A549 (cell line): Measurements from ENCODE around the gene SPATA6L. TPM values are rescaled to one million over a fixed set of nuclear protein-coding genes. Genes with fewer than 3 reads are reported as not detected.

Experiments used
- ATAC-seq, 2 experiments: fragments of 200-7000 bp in 1 of 2; fragments of >200 bp in 1 of 2; cut with Nextera tagmentation in 1 of 2; cut with Tn5 transposase in 1 of 2; 3 replicates each; pipeline versions ENCODE4 v1.8.0 to v1.9.1; 2018 to 2020; ENCODE audit warnings: mild to moderate bottlenecking in 1 of 2, moderate library complexity in 1 of 2
- CTCF ChIA-PET: fragments of 300-600 bp; sonication (Branson Sonifier 250); formaldehyde crosslinking; extraction: SDS; loops from one replicate; lab custom pipeline; 2021; ENCODE audit warnings: antibody characterized with exemption, inconsistent platforms; lab: Yijun Ruan, JAX
- POLR2A ChIA-PET: fragments of 350-600 bp; formaldehyde crosslinking; extraction: SDS; loops from one replicate; lab custom pipeline; 2021; ENCODE audit warnings: antibody characterized with exemption, inconsistent platforms; lab: Yijun Ruan, JAX
- DNase-seq, 2 experiments: peaks; one replicate each; pipeline versions ENCODE4 v3.0.0 to v3.0.0-alpha.2; 2011 to 2016; ENCODE audit warnings: low read depth in 1 of 2, low spot score in 1 of 2
- FAIRE-seq: peaks from 2 replicates; lab custom pipeline; 2011; peaks lifted over from hg19 to GRCh38; lab: Jason Lieb, UNC
- H3K27ac ChIP-seq, 2 experiments: fragments of >200 bp; sonication (Bioruptor Twin); formaldehyde crosslinking; 3 replicates each; pipeline ENCODE4 v1.5.1; 2016 to 2017
- H3K4me1 ChIP-seq: fragments of >200 bp; sonication (Bioruptor Twin); formaldehyde crosslinking; 3 replicates; pipeline ENCODE4 v1.6.1; 2016
- H3K4me2 ChIP-seq: fragments of >200 bp; sonication (Bioruptor Twin); formaldehyde crosslinking; 3 replicates; pipeline ENCODE4 v1.6.1; 2016
- H3K4me3 ChIP-seq: fragments of >200 bp; sonication (Bioruptor Twin); formaldehyde crosslinking; 3 replicates; pipeline ENCODE4 v1.5.1; 2016
- H3K9me3 ChIP-seq: fragments of >200 bp; sonication (Bioruptor Twin); formaldehyde crosslinking; 3 replicates; pipeline ENCODE4 v1.6.1; 2016
- BHLHE40 ChIP-seq: IDR thresholded peaks from 2 replicates; pipeline ENCODE4 v1.6.1; 2012; ENCODE audit warnings: low read depth, low read length, inconsistent platforms
- CHD2 ChIP-seq: fragments of 150-350 bp; IDR thresholded peaks from 2 replicates; pipeline ENCODE4 v1.6.1; 2014; ENCODE audit warnings: low read length; ENCODE audit not compliant: partially characterized antibody
- CHD4 ChIP-seq: fragments of 200-600 bp; sonication (generic); IDR thresholded peaks from 2 replicates; pipeline ENCODE4 v1.6.1; 2016; ENCODE audit warnings: antibody characterized with exemption, mild to moderate bottlenecking, borderline replicate concordance
- EHF ChIP-seq: fragments of 250-450 bp; sonication (Bioruptor Pico); IDR thresholded peaks from 2 replicates; pipeline ENCODE4 v1.5.0; 2020; ENCODE audit warnings: mild to moderate bottlenecking
- FOSB ChIP-seq: fragments of 250-450 bp; sonication (Bioruptor Pico); IDR thresholded peaks from 2 replicates; pipeline ENCODE4 v1.5.0; 2020; ENCODE audit warnings: mild to moderate bottlenecking, moderate library complexity
- FOSL2 ChIP-seq, 2 experiments: fragments of 450-650 bp in 1 of 2; fragments of >200 bp in 1 of 2; sonication (Bioruptor Twin) in 1 of 2; formaldehyde crosslinking; IDR thresholded peaks; 2 replicates each; pipeline versions ENCODE4 v1.5.0 to v1.6.1; 2016 to 2020; ENCODE audit warnings: mild to moderate bottlenecking in 1 of 2, moderate library complexity in 1 of 2
- GATA3 ChIP-seq: IDR thresholded peaks from 2 replicates; pipeline ENCODE4 v1.6.1; 2012; ENCODE audit warnings: borderline replicate concordance
- HDAC2 ChIP-seq: fragments of 200-600 bp; sonication (generic); IDR thresholded peaks from 2 replicates; pipeline ENCODE4 v1.6.1; 2016
- HOXA7 ChIP-seq: fragments of 250-450 bp; sonication (Bioruptor Pico); IDR thresholded peaks from 2 replicates; pipeline ENCODE4 v1.5.0; 2020; ENCODE audit warnings: mild to moderate bottlenecking, moderate library complexity
- HOXB5 ChIP-seq: fragments of 250-450 bp; sonication (Bioruptor Pico); IDR thresholded peaks from 2 replicates; pipeline ENCODE4 v1.5.0; 2020; ENCODE audit warnings: mild to moderate bottlenecking, moderate library complexity
- KDM1A ChIP-seq: fragments of 200-600 bp; sonication (generic); IDR thresholded peaks from 2 replicates; pipeline ENCODE4 v1.6.1; 2016; ENCODE audit warnings: low read depth, mild to moderate bottlenecking
- POLR2A ChIP-seq: IDR thresholded peaks from 2 replicates; pipeline ENCODE4 v1.6.1; 2012; ENCODE audit warnings: mild to moderate bottlenecking, low read length
- SREBF2 ChIP-seq: fragments of 450-650 bp; IDR thresholded peaks from 2 replicates; pipeline ENCODE4 v1.6.1; 2014; ENCODE audit warnings: mild to moderate bottlenecking, moderate library complexity
- TFCP2L1 ChIP-seq: fragments of 250-450 bp; sonication (Bioruptor Pico); IDR thresholded peaks from 2 replicates; pipeline ENCODE4 v1.5.0; 2021; ENCODE audit warnings: mild to moderate bottlenecking
- ZFP36 ChIP-seq: fragments of 450-650 bp; IDR thresholded peaks from 2 replicates; pipeline ENCODE4 v1.6.1; 2014; ENCODE audit warnings: borderline replicate concordance; ENCODE audit not compliant: partially characterized antibody
- ZNF302 ChIP-seq: fragments of 250-450 bp; sonication (Bioruptor Pico); IDR thresholded peaks from 2 replicates; pipeline ENCODE4 v1.9.0; 2021; ENCODE audit warnings: inconsistent platforms, mild to moderate bottlenecking, moderate library complexity
- WGBS: methylation state at CpG from one replicate; pipeline ENCODE4 v1.1.6; 2017; ENCODE audit errors: missing lambda C conversion rate; 5-methylcytosine and 5-hydroxymethylcytosine counted together
- polyA plus RNA-seq, 4 experiments: library from polyadenylated mRNA; depleted of rRNA in 3 of 4; stranded (reverse); fragments of >200 nt; fragmentation: RNase III in 1 of 4; extraction: RNeasy Plus Mini Kit Qiagen cat#74134 plus additional on column Dnase treatment in 1 of 4; gene quantifications; 2 replicates in 3 of 4; 3 replicates in 1 of 4; pipeline ENCODE4 v1.2.3, GENCODE V29; 2011 to 2017
- TF ChIP-seq, protein P1 (sequence below): fragments of 200-600 bp; sonication (generic); IDR thresholded peaks from 2 replicates; pipeline ENCODE4 v1.6.1; 2016; ENCODE audit warnings: antibody characterized with exemption, mild to moderate bottlenecking, moderate library complexity
- TF ChIP-seq, protein P2 (sequence below): fragments of >200 bp; sonication (Bioruptor Twin); formaldehyde crosslinking; IDR thresholded peaks from 3 replicates; pipeline ENCODE4 v1.5.1; 2016

SPATA6L gene
- polyA plus RNA-seq, 2 of the 4 experiments (the other 2 are of a cell fraction), result 0.99 to 6.6 TPM

DNA sequence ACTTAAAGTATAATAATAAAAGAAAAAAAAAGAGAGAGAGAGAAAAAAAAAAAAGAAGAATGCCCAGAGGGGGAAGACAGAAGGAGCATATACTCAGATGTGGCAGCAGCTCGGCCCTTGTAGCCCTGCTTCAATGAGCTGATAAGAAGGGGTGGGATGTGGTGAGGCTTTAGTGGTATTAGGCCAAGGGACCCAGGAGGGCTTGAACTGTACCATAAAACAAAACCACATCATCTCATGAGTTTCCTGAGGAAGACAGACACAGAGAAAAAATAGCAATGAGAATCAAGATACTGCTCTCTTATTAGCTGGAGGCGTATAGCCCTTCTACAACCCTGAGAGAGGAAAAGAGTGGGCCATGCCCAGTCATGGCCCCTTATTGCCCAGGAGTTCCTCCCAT is 103.2 kb downstream of the SPATA6L start:
- ChIA-PET POLR2A (no interaction called here), CTCF (interaction anchor here (0.6 kb wide), 1 partner anchor 1941 kb away, joined by 4 read pairs; no protein-coding TSS in a partner anchor)
- DNase-seq (no peak), ATAC-seq (no peak), FAIRE-seq (no peak)
- Histone ChIP-seq H3K4me3 (no peak overlapping the region), H3K4me1 (no peaks in the 10 kb centered on the region), H3K27ac (no peak overlapping the region), H3K9me3 (no peaks in the 10 kb centered on the region), H3K4me2 (no peak overlapping the region)
- TF ChIP-seq GATA3 (no peak), ZFP36 (no peak), KDM1A (no peak)
- WGBS, result 55% methylated on average over 2 of the region's 2 CpGs

DNA sequence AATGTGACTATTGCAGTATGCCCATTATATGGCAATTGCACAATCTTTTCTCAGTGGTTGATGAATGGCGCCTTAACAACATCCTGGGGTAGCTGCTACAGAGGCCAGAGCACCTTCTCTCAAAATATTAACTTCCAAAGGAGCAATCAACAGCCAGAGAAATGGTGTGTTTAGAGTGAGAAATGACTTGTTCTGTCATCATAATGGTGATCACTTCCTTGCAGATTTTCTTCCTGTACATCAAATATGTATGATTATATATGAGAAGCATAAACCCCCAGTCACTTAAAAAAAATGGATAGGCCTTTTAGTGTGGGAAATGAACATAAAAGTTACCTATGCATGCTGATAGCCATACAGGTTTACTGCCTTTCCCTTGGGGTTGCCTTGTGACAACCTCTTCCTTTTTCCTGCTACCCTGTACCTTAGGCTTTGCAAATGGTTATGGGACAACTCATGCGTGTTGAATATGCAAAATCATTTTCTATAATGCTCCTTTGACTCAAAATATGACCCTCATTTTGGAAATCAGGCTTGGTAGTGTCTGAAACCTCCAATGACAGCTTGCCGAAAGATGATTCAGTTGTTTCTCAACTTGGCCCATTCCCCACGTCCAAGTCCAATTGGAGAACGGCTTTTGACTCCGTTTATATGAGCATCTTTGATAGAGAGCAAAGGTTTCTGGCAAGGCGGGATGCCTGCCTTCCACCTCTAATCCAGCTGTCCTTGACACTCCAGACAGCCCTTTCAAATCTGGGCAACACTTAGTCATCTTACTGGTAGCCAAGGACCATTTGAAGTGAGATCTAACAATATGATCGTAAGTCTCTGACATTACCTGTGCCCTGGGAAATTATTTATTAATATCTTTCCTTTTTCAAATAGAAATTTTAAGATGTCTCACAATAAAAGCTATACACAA is 106.8 kb downstream of the SPATA6L start:
- Histone ChIP-seq H3K4me1 (peaks cover 5% of the 10 kb centered on the region; the same call in 1 of the 3 replicates), H3K4me3 (no peak overlapping the region), H3K4me2 (no peak overlapping the region), H3K27ac (no peak overlapping the region), H3K9me3 (no peaks in the 10 kb centered on the region)
- no peak for FAIRE-seq
- ATAC-seq, result no peak
- whole genome bisulfite sequencing, result 72% methylated on average over 8 of the region's 8 CpGs
- ChIA-PET CTCF (interaction anchor here (2.2 kb wide), 1 partner anchor 11 kb away, joined by 6 read pairs; no protein-coding TSS in a partner anchor), POLR2A (no interaction called here)
- TF ChIP-seq EHF (CRISPR knock-in tag), result no peak
- no peak for TF ChIP-seq POLR2A
- no peak for TF ChIP-seq HOXA7 (CRISPR knock-in tag)
- TF ChIP-seq, protein P1, sequence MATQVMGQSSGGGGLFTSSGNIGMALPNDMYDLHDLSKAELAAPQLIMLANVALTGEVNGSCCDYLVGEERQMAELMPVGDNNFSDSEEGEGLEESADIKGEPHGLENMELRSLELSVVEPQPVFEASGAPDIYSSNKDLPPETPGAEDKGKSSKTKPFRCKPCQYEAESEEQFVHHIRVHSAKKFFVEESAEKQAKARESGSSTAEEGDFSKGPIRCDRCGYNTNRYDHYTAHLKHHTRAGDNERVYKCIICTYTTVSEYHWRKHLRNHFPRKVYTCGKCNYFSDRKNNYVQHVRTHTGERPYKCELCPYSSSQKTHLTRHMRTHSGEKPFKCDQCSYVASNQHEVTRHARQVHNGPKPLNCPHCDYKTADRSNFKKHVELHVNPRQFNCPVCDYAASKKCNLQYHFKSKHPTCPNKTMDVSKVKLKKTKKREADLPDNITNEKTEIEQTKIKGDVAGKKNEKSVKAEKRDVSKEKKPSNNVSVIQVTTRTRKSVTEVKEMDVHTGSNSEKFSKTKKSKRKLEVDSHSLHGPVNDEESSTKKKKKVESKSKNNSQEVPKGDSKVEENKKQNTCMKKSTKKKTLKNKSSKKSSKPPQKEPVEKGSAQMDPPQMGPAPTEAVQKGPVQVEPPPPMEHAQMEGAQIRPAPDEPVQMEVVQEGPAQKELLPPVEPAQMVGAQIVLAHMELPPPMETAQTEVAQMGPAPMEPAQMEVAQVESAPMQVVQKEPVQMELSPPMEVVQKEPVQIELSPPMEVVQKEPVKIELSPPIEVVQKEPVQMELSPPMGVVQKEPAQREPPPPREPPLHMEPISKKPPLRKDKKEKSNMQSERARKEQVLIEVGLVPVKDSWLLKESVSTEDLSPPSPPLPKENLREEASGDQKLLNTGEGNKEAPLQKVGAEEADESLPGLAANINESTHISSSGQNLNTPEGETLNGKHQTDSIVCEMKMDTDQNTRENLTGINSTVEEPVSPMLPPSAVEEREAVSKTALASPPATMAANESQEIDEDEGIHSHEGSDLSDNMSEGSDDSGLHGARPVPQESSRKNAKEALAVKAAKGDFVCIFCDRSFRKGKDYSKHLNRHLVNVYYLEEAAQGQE, result no peak
- TF ChIP-seq, protein P2, sequence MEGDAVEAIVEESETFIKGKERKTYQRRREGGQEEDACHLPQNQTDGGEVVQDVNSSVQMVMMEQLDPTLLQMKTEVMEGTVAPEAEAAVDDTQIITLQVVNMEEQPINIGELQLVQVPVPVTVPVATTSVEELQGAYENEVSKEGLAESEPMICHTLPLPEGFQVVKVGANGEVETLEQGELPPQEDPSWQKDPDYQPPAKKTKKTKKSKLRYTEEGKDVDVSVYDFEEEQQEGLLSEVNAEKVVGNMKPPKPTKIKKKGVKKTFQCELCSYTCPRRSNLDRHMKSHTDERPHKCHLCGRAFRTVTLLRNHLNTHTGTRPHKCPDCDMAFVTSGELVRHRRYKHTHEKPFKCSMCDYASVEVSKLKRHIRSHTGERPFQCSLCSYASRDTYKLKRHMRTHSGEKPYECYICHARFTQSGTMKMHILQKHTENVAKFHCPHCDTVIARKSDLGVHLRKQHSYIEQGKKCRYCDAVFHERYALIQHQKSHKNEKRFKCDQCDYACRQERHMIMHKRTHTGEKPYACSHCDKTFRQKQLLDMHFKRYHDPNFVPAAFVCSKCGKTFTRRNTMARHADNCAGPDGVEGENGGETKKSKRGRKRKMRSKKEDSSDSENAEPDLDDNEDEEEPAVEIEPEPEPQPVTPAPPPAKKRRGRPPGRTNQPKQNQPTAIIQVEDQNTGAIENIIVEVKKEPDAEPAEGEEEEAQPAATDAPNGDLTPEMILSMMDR, result no peak
- TF ChIP-seq FOSB (CRISPR knock-in tag), result no peak
- no peak for TF ChIP-seq CHD4
- TF ChIP-seq SREBF2, result no peak
- TF ChIP-seq TFCP2L1 (CRISPR knock-in tag), result no peak
- no peak for TF ChIP-seq GATA3
- TF ChIP-seq CHD2, result no peak
- no peak for TF ChIP-seq BHLHE40
- no peak for TF ChIP-seq HDAC2
- no peak for TF ChIP-seq FOSL2 (IDR thresholded peaks at IDR 0.05)
- no peak for TF ChIP-seq FOSL2 (CRISPR knock-in tag; IDR thresholded peaks at IDR 0.05)
- no peak for TF ChIP-seq ZNF302
- TF ChIP-seq KDM1A, result no peak
- TF ChIP-seq HOXB5 (CRISPR knock-in tag), result no peak
- no peak for DNase-seq
